Neural cell (in vitro differentiated cells): Measurements from ENCODE around the gene KRTAP27-1.

ENCODE experiments used
- EP300 ChIP-seq: fragments of 450-650 bp; conservative IDR thresholded peaks from 2 replicates; pipeline ENCODE4 v1.6.1; 2014; ENCODE audit warnings: antibody characterized with exemption, mild to moderate bottlenecking, moderate library complexity; ENCODE audit not compliant: poor library complexity, severe bottlenecking
- EZH2 ChIP-seq: fragments of 200-600, 300-800 bp; shearing (Covaris generic), sonication (generic); IDR thresholded peaks from 2 replicates; pipeline ENCODE4 v1.6.1; 2014; ENCODE audit warnings: antibody characterized with exemption, low read length, borderline replicate concordance, mild to moderate bottlenecking; ENCODE audit not compliant: insufficient read depth, poor library complexity, severe bottlenecking
- POLR2AphosphoS5 ChIP-seq: IDR thresholded peaks from 2 replicates; pipeline ENCODE4 v1.6.1; 2012
- RAD21 ChIP-seq: fragments of 450-650 bp; conservative IDR thresholded peaks from 2 replicates; pipeline ENCODE4 v1.6.1; 2014; ENCODE audit warnings: antibody characterized with exemption, mild to moderate bottlenecking, moderate library complexity
- TAF1 ChIP-seq: IDR thresholded peaks from 2 replicates; pipeline ENCODE4 v1.6.1; 2012; ENCODE audit warnings: low read depth
- TF ChIP-seq, protein P1 (sequence below): fragments of 450-650 bp; IDR thresholded peaks from 2 replicates; pipeline ENCODE4 v1.5.1; 2014; ENCODE audit warnings: antibody characterized with exemption, mild to moderate bottlenecking, moderate library complexity; ENCODE audit not compliant: poor library complexity, severe bottlenecking
- TF ChIP-seq, protein P2 (sequence below): IDR thresholded peaks from 2 replicates; pipeline ENCODE4 v1.6.1; 2012; ENCODE audit warnings: borderline replicate concordance

DNA sequence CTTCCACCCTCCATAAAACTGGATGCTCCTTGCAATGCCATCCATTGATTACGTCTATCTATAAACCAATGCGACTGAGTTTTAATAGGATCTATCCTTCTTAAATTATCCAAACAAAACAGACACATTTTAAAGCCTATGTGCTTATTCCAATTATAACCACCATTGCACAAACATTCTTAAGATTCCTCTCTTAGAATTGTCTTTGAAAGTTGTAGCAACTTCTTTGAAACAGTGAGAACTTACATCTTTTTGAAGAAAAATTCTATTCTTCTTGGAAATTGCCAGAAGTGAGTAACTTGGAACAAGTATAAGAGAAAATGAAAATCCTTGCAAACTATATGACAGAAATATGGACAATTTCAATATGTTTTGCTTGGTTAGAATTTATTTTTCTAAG, 17.3 kb downstream of the KRTAP27-1 start, which contains the start of gene KRTAP26-1:
- TF ChIP-seq, protein P1, sequence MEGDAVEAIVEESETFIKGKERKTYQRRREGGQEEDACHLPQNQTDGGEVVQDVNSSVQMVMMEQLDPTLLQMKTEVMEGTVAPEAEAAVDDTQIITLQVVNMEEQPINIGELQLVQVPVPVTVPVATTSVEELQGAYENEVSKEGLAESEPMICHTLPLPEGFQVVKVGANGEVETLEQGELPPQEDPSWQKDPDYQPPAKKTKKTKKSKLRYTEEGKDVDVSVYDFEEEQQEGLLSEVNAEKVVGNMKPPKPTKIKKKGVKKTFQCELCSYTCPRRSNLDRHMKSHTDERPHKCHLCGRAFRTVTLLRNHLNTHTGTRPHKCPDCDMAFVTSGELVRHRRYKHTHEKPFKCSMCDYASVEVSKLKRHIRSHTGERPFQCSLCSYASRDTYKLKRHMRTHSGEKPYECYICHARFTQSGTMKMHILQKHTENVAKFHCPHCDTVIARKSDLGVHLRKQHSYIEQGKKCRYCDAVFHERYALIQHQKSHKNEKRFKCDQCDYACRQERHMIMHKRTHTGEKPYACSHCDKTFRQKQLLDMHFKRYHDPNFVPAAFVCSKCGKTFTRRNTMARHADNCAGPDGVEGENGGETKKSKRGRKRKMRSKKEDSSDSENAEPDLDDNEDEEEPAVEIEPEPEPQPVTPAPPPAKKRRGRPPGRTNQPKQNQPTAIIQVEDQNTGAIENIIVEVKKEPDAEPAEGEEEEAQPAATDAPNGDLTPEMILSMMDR = no peak
- TF ChIP-seq, protein P2, sequence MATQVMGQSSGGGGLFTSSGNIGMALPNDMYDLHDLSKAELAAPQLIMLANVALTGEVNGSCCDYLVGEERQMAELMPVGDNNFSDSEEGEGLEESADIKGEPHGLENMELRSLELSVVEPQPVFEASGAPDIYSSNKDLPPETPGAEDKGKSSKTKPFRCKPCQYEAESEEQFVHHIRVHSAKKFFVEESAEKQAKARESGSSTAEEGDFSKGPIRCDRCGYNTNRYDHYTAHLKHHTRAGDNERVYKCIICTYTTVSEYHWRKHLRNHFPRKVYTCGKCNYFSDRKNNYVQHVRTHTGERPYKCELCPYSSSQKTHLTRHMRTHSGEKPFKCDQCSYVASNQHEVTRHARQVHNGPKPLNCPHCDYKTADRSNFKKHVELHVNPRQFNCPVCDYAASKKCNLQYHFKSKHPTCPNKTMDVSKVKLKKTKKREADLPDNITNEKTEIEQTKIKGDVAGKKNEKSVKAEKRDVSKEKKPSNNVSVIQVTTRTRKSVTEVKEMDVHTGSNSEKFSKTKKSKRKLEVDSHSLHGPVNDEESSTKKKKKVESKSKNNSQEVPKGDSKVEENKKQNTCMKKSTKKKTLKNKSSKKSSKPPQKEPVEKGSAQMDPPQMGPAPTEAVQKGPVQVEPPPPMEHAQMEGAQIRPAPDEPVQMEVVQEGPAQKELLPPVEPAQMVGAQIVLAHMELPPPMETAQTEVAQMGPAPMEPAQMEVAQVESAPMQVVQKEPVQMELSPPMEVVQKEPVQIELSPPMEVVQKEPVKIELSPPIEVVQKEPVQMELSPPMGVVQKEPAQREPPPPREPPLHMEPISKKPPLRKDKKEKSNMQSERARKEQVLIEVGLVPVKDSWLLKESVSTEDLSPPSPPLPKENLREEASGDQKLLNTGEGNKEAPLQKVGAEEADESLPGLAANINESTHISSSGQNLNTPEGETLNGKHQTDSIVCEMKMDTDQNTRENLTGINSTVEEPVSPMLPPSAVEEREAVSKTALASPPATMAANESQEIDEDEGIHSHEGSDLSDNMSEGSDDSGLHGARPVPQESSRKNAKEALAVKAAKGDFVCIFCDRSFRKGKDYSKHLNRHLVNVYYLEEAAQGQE = no peak
- no peak for TF ChIP-seq EP300
- TF ChIP-seq RAD21 = no peak
- TF ChIP-seq EZH2 = no peak
- no peak for TF ChIP-seq POLR2AphosphoS5
- no peak for TF ChIP-seq TAF1
